ENCODE results near the gene DMRTC2.
A peak's percentile ranks its signal among the peaks of the same experiment; 100 is the strongest.
"Not testable (repeated sequence)": the region's sequence is repeated elsewhere in the genome, so short reads cannot be mapped to it uniquely, and the experiment has no call there.

The DMRTC2 gene

GRCh38 chr19:41870401-41870873, 25.6 kb downstream of the DMRTC2 start:
- H3K9me3 Mint-ChIP-seq, result no peaks in the 10 kb centered on the region
- peaks cover 47 to 55% of the 10 kb centered on the region in 2 donors for H3K36me3 Mint-ChIP-seq
- peak overlapping the region; percentile 62 to 72 for H3K4me3 Mint-ChIP-seq
- ATAC-seq (replicated peaks) (no peak), DNase-seq (no peak)
- H3K4me1 Mint-ChIP-seq, result peaks cover 54 to 88% of the 10 kb centered on the region in 2 donors
- peak overlapping the region; percentile 90 for H3K27ac Mint-ChIP-seq
- no peaks in the 10 kb centered on the region for H3K27me3 Mint-ChIP-seq

- Mint-ChIP-seq H3K9me3 (no peaks in the 10 kb centered on the region), H3K36me3 (peaks cover 39 to 48% of the 10 kb centered on the region in 2 donors), H3K27ac (peak overlapping the region; percentile 96), H3K4me3 (peak overlapping the region; percentile 45 to 74), H3K27me3 (no peaks in the 10 kb centered on the region), H3K4me1 (peaks cover 56 to 89% of the 10 kb centered on the region in 2 donors)
- ATAC-seq (replicated peaks), result peak; percentile 64 to 71
- peak; percentile 68 for DNase-seq
Measured at GRCh38 chr19:41871573-41872383, 26.9 kb downstream of the DMRTC2 start.

- Mint-ChIP-seq H3K27me3 (no peaks in the 10 kb centered on the region), H3K27ac (peak overlapping the region; percentile 96), H3K4me3 (peak overlapping the region in 1 of 2 donors; percentile 36), H3K9me3 (no peaks in the 10 kb centered on the region), H3K4me1 (peaks cover 57 to 90% of the 10 kb centered on the region in 2 donors), H3K36me3 (peaks cover 42 to 51% of the 10 kb centered on the region in 2 donors)
- no peak for ATAC-seq (replicated peaks)
- DNase-seq, result no peak
Measured at GRCh38 chr19:41872384-41872774, 27.5 kb downstream of the DMRTC2 start.

- Mint-ChIP-seq H3K9me3 (no peaks in the 10 kb centered on the region), H3K27me3 (no peaks in the 10 kb centered on the region), H3K36me3 (peaks cover 45 to 53% of the 10 kb centered on the region in 2 donors), H3K27ac (peak overlapping the region; percentile 96), H3K4me1 (peaks cover 54 to 85% of the 10 kb centered on the region in 2 donors), H3K4me3 (peak overlapping the region; percentile 48 to 59)
- no peak for ATAC-seq (replicated peaks)
- peak; percentile 44 for DNase-seq
Measured at GRCh38 chr19:41872775-41873647, 28.2 kb downstream of the DMRTC2 start.

GRCh38 chr19:41875973-41876372, 31.1 kb downstream of the DMRTC2 start:
- Mint-ChIP-seq H3K36me3 (peaks cover 47 to 57% of the 10 kb centered on the region in 2 donors), H3K4me3 (peak overlapping the region; percentile 31 to 64), H3K27ac (peak overlapping the region; percentile 98), H3K4me1 (peaks cover 44 to 78% of the 10 kb centered on the region in 2 donors)
- DNase-seq; ATAC-seq (replicated peaks); H3K9me3 Mint-ChIP-seq; H3K27me3 Mint-ChIP-seq: not testable (repeated sequence)

- ATAC-seq (replicated peaks) (peak; percentile 81 to 85), DNase-seq (peak; percentile 97)
- H3K4me1 Mint-ChIP-seq, result peaks cover 39 to 76% of the 10 kb centered on the region in 2 donors
- no peaks in the 10 kb centered on the region for H3K27me3 Mint-ChIP-seq
- H3K4me3 Mint-ChIP-seq, result peak within 1 kb of the TSS; percentile 94 to 100
- H3K9me3 Mint-ChIP-seq, result no peaks in the 10 kb centered on the region
- H3K36me3 Mint-ChIP-seq, result peaks cover 43 to 54% of the 10 kb centered on the region in 2 donors
- H3K27ac Mint-ChIP-seq, result peak within 1 kb of the TSS; percentile 98
Measured at GRCh38 chr19:41876847-41877832, 32.3 kb downstream of the DMRTC2 start, which contains the start of gene CD79A. TSS of gene CD79A (plus strand) at chr19:41877279. CDS start at chr19:41877305, 26 bp downstream.

- H3K27me3 Mint-ChIP-seq, result no peaks in the 10 kb centered on the region
- H3K4me3 Mint-ChIP-seq, result peak overlapping the region; percentile 94 to 100
- peaks cover 37 to 72% of the 10 kb centered on the region in 2 donors for H3K4me1 Mint-ChIP-seq
- H3K36me3 Mint-ChIP-seq, result peaks cover 42 to 54% of the 10 kb centered on the region in 2 donors
- no peaks in the 10 kb centered on the region for H3K9me3 Mint-ChIP-seq
- H3K27ac Mint-ChIP-seq, result peak overlapping the region; percentile 98
- ATAC-seq (replicated peaks) (peak; percentile 42 to 44), DNase-seq (peak; percentile 72)
Measured at GRCh38 chr19:41877916-41878905, 33.4 kb downstream of the DMRTC2 start.

- no peak for ATAC-seq (replicated peaks)
- no peaks in the 10 kb centered on the region for H3K9me3 Mint-ChIP-seq
- no peak for DNase-seq
- peaks cover 47 to 59% of the 10 kb centered on the region in 2 donors for H3K36me3 Mint-ChIP-seq
- H3K4me1 Mint-ChIP-seq, result peaks cover 37 to 69% of the 10 kb centered on the region in 2 donors
- H3K4me3 Mint-ChIP-seq, result peak overlapping the region; percentile 94 to 100
- peak overlapping the region; percentile 88 for H3K27ac Mint-ChIP-seq
- no peaks in the 10 kb centered on the region for H3K27me3 Mint-ChIP-seq
Measured at GRCh38 chr19:41879080-41879479, 34.2 kb downstream of the DMRTC2 start.

- Mint-ChIP-seq H3K4me1 (peaks cover 36 to 72% of the 10 kb centered on the region in 2 donors), H3K4me3 (peak overlapping the region; percentile 94 to 100), H3K27ac (peak overlapping the region; percentile 88)
Measured at GRCh38 chr19:41879670-41880328, 35.0 kb downstream of the DMRTC2 start.

GRCh38 chr19:41880329-41880708, 35.5 kb downstream of the DMRTC2 start:
- H3K36me3 Mint-ChIP-seq, result peaks cover 50 to 66% of the 10 kb centered on the region in 2 donors

More at GRCh38 chr19:41879670-41880328, 35.0 kb downstream of the DMRTC2 start:
- Mint-ChIP-seq H3K9me3 (no peaks in the 10 kb centered on the region), H3K36me3 (peaks cover 50 to 63% of the 10 kb centered on the region in 2 donors), H3K27me3 (no peaks in the 10 kb centered on the region)
- DNase-seq (no peak), ATAC-seq (replicated peaks) (no peak)

GRCh38 chr19:41882568-41883462, 38.0 kb downstream of the DMRTC2 start, which contains the start of gene ARHGEF1:
TSS of gene ARHGEF1 (plus strand) at chr19:41883184. CDS start at chr19:41888083, 4,899 bp downstream.
- peaks cover 49 to 80% of the 10 kb centered on the region in 2 donors for H3K4me1 Mint-ChIP-seq
- H3K9me3 Mint-ChIP-seq, result no peaks in the 10 kb centered on the region
- H3K27me3 Mint-ChIP-seq, result no peaks in the 10 kb centered on the region
- DNase-seq (peak; percentile 45), ATAC-seq (replicated peaks) (peak; percentile 12 to 20)
- H3K27ac Mint-ChIP-seq, result peak within 1 kb of the TSS; percentile 99
- peak within 1 kb of the TSS; percentile 84 to 97 for H3K4me3 Mint-ChIP-seq
- H3K36me3 Mint-ChIP-seq, result peaks cover 45 to 62% of the 10 kb centered on the region in 2 donors

More at GRCh38 chr19:41880329-41880708, 35.5 kb downstream of the DMRTC2 start:
- Mint-ChIP-seq H3K9me3 (no peaks in the 10 kb centered on the region), H3K27ac (peak overlapping the region; percentile 88), H3K27me3 (no peaks in the 10 kb centered on the region), H3K4me1 (peaks cover 40 to 73% of the 10 kb centered on the region in 2 donors), H3K4me3 (peak overlapping the region; percentile 94 to 100)
- no peak for ATAC-seq (replicated peaks)
- DNase-seq, result no peak

All from stimulated activated naive B cell treated with anti-CD40 and anti-IgM and Interleukin-4, amounts not matched to agents 10 μg/mL and 1 μg/mL and 100 μg/mL, for 72 hours (primary cell).